ENCODE results near the gene PNLDC1.
"Not testable (repeated sequence)": the region's sequence is repeated elsewhere in the genome, so short reads cannot be mapped to it uniquely, and the experiment has no call there.

The PNLDC1 gene

DNA sequence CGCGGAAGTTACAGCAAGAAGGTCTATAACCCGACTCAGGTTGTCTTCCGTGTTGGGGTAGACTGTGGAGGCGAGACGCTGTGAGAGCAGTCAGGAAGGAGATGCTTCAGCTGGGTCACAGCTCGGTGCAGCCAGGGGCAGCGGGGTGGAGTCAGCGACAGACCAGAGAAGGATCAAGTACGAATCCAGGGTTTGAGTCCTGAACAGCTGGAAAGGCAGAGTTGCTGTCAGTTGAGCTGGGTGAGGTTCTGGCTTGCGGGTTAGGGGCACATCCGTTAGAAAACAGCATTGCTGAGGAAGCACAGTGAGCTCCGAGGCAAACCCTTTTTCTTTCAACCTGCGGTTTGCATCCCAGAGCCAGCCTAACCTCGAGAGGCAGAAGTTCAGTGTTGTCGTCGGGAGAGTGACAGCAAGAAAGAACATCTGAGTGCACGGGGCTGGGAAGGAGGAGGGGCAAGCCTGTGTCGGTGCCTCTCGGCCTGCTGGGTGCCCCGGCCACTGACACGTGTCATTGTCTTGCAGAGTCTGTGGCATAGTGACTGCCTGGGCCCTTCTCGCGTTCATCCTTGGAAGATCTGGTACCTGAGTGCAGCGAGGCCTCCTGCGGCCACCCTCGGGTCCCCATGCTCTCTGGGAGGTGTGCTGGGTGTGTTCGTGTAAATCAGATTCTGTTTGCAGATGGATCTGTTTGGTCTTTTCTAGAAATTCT lies 20.0 kb downstream of the PNLDC1 start:
- no peak for DNase-seq (ENCODE audit: low read depth)

DNA sequence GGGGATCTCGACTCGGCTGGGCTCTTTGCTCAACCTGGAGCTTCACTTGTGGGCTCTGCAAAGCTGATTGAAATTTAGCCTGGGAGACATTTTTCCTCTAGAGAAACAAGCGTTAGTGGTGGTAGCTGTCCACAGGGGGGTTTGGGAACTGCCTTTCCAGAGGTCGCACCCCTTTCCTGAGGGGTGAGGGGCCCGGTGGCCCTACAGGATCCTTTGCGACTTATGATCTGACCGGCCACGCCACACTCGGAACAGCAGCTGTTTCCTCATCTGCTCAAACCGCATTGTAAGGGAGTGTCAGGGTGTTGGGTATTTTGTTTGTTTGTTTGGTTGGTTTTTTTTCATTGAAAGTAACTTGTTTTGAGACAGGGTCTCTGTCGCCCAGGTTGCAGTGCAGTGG lies 21.0 kb downstream of the PNLDC1 start:
- no peak for DNase-seq (ENCODE audit: low read depth)

- no peak for DNase-seq (ENCODE audit: low read depth)
Observed at GRCh38 chr6:159821726-159822125, 21.6 kb downstream of the PNLDC1 start.

- DNase-seq (ENCODE audit: low read depth) = no peak
Observed at GRCh38 chr6:159823953-159824352, 23.9 kb downstream of the PNLDC1 start.

DNA sequence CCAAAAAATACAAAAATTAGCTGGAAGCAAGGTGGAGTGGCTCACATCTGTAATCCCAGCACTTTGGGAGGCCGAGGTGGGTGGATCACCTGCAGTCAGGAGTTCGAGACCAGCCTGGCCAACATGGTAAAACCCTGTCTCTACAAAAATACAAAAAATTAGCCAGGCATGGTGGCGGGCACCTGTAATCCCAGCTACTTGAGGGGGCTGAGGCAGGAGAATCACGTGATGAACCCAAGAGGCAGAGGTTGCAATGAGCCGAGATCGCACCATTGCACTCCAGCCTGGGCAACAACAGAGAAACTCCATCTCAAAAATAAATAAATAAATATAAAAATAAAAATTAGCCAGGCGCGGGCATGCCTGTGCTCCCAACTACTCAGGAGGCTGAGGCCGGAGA lies 24.6 kb downstream of the PNLDC1 start:
- DNase-seq (ENCODE audit: low read depth) = not testable (repeated sequence)

DNA sequence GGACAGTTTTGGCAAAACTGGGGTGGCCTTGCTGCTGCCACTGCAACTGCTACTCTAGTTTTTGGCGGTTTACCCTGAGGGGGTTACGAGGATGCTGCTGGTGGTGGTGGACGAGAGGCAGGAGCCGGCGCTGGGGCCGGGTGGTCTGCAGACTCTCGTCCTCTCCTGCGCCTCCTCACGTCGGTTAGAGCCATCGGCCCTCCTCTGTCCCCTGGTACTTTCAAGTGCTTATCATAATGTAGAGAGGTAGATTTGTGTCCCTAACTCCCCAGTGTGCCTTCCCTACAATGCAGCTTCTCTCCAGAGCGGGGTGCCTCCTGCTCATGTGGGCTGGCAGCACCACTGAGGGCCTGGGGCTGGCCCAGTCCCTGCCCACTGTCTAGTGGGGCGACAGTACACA lies 25.9 kb downstream of the PNLDC1 start:
- no peak for DNase-seq (ENCODE audit: low read depth)

DNA sequence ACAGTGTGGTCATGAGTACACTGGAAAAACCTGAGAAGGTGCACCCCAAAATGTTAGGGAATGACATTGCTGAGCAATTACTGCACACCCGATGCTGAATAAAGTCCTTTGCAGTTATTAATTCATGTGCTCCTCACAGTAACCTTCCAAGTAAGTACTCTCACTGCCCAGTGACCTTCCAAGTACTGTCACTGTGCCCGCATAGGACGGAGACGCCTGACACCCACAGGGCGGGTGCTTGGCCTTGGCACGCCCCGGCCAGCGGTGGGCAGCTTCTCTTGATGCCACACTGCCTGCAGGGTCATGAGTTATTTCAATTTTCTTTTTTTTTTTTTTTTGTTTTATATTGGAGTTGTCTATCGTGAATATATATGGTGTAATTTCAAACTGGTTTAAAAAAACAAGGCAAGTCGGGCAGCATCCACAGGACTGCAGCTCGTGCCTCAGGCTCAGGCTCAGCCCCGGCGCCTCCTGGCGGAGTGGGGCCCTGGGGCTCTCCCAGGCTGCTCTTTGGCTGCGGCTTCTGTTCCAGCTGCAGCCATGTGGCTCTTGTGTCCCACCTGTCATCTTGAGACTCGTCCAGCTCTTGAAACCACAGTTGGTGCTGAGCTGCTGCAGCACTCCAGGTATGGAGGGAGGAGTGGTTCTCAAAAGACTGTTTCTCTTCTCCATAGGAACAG lies 27.0 kb downstream of the PNLDC1 start:
- DNase-seq (ENCODE audit: low read depth) = no peak

- DNase-seq (ENCODE audit: low read depth) = no peak
Observed at GRCh38 chr6:159828074-159828473, 28.0 kb downstream of the PNLDC1 start.

GRCh38 chr6:159829526-159829925 lies 29.4 kb downstream of the PNLDC1 start:
- no peak for DNase-seq (ENCODE audit: low read depth)

DNA sequence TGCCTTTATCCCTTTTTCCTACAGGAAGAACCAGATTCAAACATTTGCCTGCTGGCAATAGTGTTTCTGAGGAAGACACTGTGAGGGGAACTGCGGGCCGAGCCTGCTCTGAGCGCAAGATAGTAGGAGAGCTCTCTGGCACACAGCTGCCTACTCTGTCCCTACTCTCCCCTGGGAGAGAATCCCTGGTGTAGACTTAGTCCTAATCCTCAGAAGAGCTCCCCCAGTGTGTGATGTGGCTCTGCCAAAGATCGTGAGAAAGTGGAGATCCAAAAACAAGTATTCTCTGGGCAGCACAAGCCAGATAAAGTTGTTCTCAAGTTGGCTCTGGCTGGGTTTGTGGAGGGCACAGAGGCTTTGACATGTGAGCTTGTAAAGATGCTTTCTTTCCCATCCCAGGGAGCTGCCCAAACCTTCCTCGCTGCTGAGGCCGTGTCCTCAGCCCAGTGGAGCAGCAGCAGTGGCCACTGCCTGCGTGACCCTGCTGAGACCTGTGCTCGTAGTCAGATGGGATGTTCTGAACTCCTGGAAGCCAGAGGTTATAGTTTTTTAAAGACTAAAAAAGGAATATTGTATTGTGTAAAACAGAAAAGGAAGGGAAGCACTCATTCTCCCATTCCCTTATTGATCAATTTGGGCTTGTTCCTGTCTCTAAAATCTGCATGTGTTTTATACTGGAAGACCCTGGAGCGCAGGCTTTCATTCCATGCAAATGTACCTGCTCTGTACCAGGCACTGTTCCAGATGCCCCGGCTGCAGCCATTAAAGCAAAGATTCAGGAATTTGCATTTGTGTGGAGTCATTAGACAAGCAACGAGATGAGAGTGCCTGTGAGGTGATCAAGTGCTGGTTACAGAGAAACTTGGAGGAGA lies 30.7 kb downstream of the PNLDC1 start:
- no peak for DNase-seq (ENCODE audit: low read depth)

- DNase-seq (ENCODE audit: low read depth) = no peak
Observed at GRCh38 chr6:159831373-159831679, 31.2 kb downstream of the PNLDC1 start.

GRCh38 chr6:159832946-159833345 lies 32.9 kb downstream of the PNLDC1 start:
- DNase-seq (ENCODE audit: low read depth) = no peak

DNA sequence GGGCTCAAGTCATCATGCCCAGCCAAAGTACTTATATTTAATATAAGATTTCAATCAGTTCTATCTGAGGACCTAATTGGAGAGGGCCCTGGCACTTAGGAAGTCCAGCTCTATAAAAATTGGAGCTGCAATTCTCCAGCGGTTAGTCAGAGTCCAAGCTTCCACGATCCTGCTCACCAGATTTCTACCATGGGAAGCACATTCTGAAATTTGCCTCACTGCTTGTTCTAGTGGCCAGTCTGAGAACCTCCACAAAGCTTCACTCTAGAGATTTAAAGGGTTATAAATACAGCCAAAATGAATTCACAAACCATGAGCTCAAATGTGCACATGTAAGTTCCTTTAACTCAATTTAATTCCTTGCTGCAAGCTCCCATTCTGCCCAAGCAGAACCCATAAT lies 33.5 kb downstream of the PNLDC1 start:
- DNase-seq (ENCODE audit: low read depth) = no peak

DNA sequence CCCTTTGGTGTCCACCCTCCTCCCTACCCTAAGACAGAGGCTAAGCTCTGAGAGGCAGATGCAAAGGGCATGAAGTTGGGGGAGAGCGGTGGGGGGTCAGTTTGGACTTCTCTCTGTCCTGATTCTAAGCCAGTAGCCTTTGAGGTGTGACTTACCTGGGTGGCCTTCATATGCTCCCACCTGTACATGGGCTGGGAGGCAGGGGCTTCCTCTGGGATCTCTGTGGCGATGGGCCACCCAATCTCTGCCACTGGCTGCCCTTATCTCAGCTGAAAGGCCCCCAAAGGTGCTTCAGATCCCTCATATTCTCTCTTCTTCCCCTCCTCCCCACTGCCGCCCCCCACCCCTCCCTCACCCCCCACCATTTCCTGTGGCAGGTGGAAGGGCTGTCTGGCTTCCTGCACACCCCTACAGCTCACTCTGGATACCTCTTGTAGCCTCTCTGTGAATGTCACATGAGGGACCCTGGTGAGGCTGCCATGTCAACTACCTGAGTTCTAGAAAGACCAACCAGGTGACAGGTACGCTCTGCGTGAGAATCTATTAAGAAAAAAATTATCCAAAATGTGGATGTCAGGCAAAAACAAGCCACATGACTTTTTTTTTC lies 34.0 kb downstream of the PNLDC1 start:
- no peak for DNase-seq (ENCODE audit: low read depth)

DNA sequence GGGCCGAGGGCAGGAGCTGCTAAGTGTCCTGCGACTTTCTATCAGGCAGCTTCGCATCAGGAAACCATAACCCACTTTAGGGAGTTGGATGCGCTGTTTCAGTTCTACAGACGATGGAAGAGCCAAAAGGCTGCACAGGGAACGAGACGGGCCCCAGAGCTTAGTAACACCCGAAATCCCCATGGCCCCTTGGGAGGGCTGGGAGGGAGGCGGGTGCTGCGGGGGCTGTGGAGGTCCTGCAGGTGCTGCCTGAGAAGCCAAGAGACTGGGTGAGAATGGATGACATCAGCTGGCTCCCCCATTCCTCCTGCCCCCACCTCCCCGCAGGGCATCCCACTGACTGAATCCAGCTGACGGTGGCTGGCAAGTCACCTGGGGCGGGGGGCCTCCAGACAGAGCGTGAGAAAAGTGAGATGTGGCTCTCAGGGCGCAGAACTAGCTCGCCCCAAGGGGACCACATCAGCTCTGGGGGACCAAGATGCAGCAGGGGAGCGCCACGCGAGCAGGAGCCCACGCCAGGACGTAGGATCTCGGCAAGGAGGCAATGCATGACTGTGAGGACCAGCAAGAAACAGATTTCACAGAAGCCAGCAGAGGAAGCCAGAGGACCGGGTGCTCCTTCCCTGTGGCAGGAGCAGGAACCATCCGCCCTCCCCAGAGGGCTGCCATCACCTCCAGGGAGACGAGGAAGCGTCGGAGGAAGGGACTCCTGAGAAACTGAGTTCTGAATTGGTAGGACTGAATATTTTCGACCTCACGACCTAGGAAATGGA lies 36.8 kb downstream of the PNLDC1 start:
- no peak for DNase-seq (ENCODE audit: low read depth)

- DNase-seq (ENCODE audit: low read depth) = no peak
Observed at GRCh38 chr6:159837511-159837910, 37.4 kb downstream of the PNLDC1 start.

DNA sequence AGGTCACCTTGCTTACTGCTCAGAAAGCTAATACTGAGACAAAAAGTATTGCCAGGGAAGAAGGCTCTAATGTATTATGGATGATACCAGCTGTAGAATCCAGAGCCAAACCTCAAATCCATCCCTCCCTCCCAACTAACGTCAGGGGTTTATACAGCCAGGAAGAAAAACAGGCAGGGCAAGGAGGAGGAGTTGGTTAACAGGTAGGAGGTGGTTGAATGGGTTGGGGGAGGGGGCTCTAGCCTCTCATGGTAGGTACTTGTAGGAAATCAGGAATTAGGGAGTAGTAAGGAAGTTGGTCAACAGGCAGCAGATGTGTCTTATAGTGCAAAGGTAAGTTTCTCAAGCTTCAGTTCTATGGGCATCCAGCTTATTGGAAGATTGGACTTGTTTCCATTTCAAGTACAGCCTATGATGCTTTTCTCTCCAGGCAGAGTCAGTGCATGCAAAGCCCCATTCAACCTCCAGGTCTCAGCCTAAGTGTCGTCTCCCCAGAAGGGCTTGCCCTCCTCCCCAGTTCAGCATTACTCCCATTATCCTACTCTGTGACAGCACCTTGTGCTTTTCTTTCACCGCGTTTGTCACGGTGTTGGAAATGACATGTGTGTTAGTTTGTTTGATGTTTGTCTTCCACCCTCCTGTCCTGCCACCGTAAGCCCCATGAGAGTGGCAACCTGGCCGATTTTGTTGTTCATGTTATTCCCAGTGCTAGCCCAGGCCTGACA lies 38.1 kb downstream of the PNLDC1 start:
- no peak for DNase-seq (ENCODE audit: low read depth)

DNA sequence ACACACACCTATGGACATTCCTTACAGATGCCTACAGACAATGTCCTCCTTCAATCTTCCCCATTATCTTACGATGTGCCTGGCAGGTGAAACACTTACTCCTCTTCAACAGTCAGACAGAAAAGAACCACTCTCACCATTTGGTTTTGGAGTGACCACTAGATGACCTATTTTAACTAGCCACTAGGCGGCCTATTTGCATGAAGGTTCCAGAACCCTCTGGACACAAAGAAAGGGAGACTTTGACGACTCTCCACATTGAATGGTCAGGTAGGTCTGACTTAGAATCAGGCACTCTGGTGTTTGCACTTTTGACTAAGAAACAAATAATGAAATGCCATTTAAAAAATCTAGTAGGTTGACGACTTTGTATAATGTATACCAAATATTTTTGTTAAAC lies 42.0 kb downstream of the PNLDC1 start:
- DNase-seq (ENCODE audit: low read depth) = no peak

GRCh38 chr6:159844737-159845645 lies 44.9 kb downstream of the PNLDC1 start:
- no peak for DNase-seq (ENCODE audit: low read depth)

GRCh38 chr6:159848552-159848951 lies 48.5 kb downstream of the PNLDC1 start:
- DNase-seq (ENCODE audit: low read depth) = not testable (repeated sequence)
